Smooth muscle cell (in vitro differentiated cells): Measurements from ENCODE around the gene C5orf52. TPM values are rescaled to one million over a fixed set of nuclear protein-coding genes. Genes with fewer than 3 reads are reported as not detected.

Experiments used
- DNase-seq: peaks from one replicate; lab custom pipeline; 2025; ENCODE audit not compliant: unreplicated experiment; lab: John Stamatoyannopoulos, UW
- H2AFZ ChIP-seq: fragments of 200-600 bp; sonication (generic); 2 replicates; pipeline ENCODE4 v1.6.0; 2016; ENCODE audit warnings: antibody characterized with exemption, low read depth, mild to moderate bottlenecking
- H3F3A ChIP-seq: fragments of 200-600 bp; sonication (generic); 2 replicates; pipeline ENCODE4 v1.6.0; 2017; ENCODE audit warnings: antibody characterized with exemption, low read depth
- H3K27ac ChIP-seq: fragments of 200-600 bp; sonication (generic); 2 replicates; pipeline ENCODE4 v1.5.1; 2016; ENCODE audit warnings: low read depth, mild to moderate bottlenecking
- H3K27me3 ChIP-seq: fragments of 200-600 bp; sonication (generic); 2 replicates; pipeline ENCODE4 v1.6.1; 2016; ENCODE audit warnings: low read depth, mild to moderate bottlenecking
- H3K36me3 ChIP-seq: fragments of 200-600 bp; sonication (generic); 2 replicates; pipeline ENCODE4 v1.5.1; 2016; ENCODE audit warnings: low read depth
- H3K4me1 ChIP-seq: fragments of 200-600 bp; sonication (generic); 2 replicates; pipeline ENCODE4 v1.5.1; 2016; ENCODE audit warnings: low read depth
- H3K4me2 ChIP-seq: fragments of 200-600 bp; sonication (generic); 2 replicates; pipeline ENCODE4 v1.6.0; 2016; ENCODE audit warnings: mild to moderate bottlenecking
- H3K4me3 ChIP-seq: fragments of 200-600 bp; sonication (generic); 2 replicates; pipeline ENCODE4 v1.5.1; 2016; ENCODE audit warnings: mild to moderate bottlenecking
- H3K79me2 ChIP-seq: fragments of 200-600 bp; sonication (generic); 2 replicates; pipeline ENCODE4 v1.6.0; 2016; ENCODE audit warnings: low read depth, mild to moderate bottlenecking
- H3K9ac ChIP-seq: fragments of 200-600 bp; sonication (generic); 2 replicates; pipeline ENCODE4 v1.6.0; 2016; ENCODE audit warnings: low read depth
- H3K9me3 ChIP-seq: fragments of 200-600 bp; sonication (generic); replicated peaks from 2 replicates; pipeline ENCODE4 v1.5.1; 2016; ENCODE audit warnings: low read depth
- H4K20me1 ChIP-seq: fragments of 200-600 bp; sonication (generic); 2 replicates; pipeline ENCODE4 v1.6.0; 2016; ENCODE audit warnings: low read depth
- WGBS: methylation state at CpG from one replicate; pipeline ENCODE4 v1.1.7; 2016; ENCODE audit warnings: low lambda C conversion rate; 5-methylcytosine and 5-hydroxymethylcytosine counted together
- polyA plus RNA-seq: library from polyadenylated mRNA; unstranded; fragments of >200 nt; fragmentation: Nextera tagmentation; extraction: Ambion mirVana; gene quantifications from 2 replicates; pipeline ENCODE4 v1.2.1, GENCODE V29; 2016
- total RNA-seq: library from RNA; depleted of rRNA; stranded (reverse); fragments of >200 nt; gene quantifications from 2 replicates; pipeline ENCODE4 v1.2.3, GENCODE V29; 2014
- TF ChIP-seq, protein P1 (sequence below): fragments of 200-600 bp; sonication (generic); IDR thresholded peaks from 2 replicates; pipeline ENCODE4 v1.5.1; 2017; ENCODE audit warnings: borderline replicate concordance, mild to moderate bottlenecking, antibody characterized with exemption; ENCODE audit not compliant: insufficient read depth, poor library complexity, severe bottlenecking

C5orf52 gene
- total and polyA plus RNA-seq, 2 experiments from 2014 or later: not detected

DNA sequence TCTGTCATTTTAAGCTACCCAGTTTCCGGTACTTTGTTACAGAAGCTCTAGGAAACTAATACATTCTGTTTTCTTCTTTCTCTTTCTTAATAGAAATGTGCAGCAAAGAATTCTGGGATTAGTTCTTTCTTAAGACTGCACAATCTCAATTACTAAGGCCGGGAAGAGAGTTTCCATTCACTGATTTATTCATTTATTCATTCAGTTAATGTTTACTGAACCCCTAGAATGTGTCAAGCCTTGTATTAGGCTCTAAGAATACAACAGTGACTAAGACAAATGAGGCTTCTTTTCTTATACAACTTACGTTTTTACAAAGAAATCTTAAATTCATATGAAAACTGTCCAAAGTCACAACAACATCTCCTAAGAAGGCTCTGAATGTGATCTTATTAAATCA lies 32.4 kb downstream of the C5orf52 start:
- Histone ChIP-seq H3K4me3 (no peak overlapping the region), H3K27ac (no peak overlapping the region), H3K9me3 (no peaks in the 10 kb centered on the region), H3K4me1 (no peaks in the 10 kb centered on the region), H4K20me1 (no peaks in the 10 kb centered on the region), H2AFZ (no peak overlapping the region), H3K27me3 (no peaks in the 10 kb centered on the region), H3K9ac (no peak overlapping the region), H3K79me2 (no peaks in the 10 kb centered on the region), H3F3A (no peaks in the 10 kb centered on the region), H3K4me2 (no peak overlapping the region), H3K36me3 (no peaks in the 10 kb centered on the region)
- TF ChIP-seq, protein P1, sequence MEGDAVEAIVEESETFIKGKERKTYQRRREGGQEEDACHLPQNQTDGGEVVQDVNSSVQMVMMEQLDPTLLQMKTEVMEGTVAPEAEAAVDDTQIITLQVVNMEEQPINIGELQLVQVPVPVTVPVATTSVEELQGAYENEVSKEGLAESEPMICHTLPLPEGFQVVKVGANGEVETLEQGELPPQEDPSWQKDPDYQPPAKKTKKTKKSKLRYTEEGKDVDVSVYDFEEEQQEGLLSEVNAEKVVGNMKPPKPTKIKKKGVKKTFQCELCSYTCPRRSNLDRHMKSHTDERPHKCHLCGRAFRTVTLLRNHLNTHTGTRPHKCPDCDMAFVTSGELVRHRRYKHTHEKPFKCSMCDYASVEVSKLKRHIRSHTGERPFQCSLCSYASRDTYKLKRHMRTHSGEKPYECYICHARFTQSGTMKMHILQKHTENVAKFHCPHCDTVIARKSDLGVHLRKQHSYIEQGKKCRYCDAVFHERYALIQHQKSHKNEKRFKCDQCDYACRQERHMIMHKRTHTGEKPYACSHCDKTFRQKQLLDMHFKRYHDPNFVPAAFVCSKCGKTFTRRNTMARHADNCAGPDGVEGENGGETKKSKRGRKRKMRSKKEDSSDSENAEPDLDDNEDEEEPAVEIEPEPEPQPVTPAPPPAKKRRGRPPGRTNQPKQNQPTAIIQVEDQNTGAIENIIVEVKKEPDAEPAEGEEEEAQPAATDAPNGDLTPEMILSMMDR: no peak
- DNase-seq: no peak
- 96% methylated on average over 3 of the region's 3 CpGs for WGBS

DNA sequence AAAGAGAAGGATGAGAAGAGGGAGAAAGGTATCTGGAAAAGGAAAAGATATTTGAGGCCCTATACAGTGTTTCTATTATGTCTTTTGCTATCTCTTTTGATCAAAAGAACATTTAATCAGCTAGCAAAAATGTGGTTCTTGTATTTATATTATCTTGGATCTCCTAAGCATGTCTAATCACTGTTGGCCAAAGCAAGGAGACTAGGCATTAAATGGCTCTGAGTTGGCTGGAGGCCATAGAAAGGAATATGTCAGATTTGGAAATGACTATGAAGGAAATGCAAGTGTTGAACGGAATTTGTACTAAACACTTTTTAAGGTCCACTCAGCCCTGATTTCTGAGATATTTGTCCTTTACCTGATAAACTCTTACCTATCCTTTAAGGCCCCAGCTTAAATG lies 37.5 kb downstream of the C5orf52 start:
- no peaks in the 10 kb centered on the region for H3K79me2 ChIP-seq
- H3K4me1 ChIP-seq: no peaks in the 10 kb centered on the region
- no peak for DNase-seq
- no peaks in the 10 kb centered on the region for H3F3A ChIP-seq
- no peaks in the 10 kb centered on the region for H3K9me3 ChIP-seq
- H3K4me3 ChIP-seq: no peak overlapping the region
- H3K4me2 ChIP-seq: no peak overlapping the region
- no peaks in the 10 kb centered on the region for H3K36me3 ChIP-seq
- no peak overlapping the region for H3K9ac ChIP-seq
- no peak overlapping the region for H2AFZ ChIP-seq
- TF ChIP-seq, protein P1: no peak
- 81% methylated on average over 1 of the region's 1 CpG for WGBS
- no peaks in the 10 kb centered on the region for H3K27me3 ChIP-seq
- no peak overlapping the region for H3K27ac ChIP-seq
- no peaks in the 10 kb centered on the region for H4K20me1 ChIP-seq

DNA sequence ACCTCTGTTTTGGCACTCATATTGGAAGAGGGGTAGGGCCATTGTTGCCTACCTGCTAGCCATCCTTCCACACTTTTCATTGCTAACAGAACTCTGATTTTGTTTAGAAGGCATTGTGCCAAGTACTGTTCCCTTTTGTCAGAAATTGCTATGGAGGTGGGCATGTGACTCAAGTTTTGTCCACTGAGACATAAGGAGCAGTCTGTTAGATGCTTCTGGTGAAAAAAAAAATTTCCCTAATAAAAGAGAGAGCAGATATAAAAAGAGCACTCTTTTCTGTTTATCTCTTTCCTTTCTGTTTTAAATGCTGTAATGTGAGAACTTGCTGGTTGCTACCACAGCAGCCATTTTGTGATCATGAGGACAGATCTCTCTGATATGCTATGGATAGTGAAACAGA lies 38.0 kb downstream of the C5orf52 start:
- H3K4me2 ChIP-seq: no peak overlapping the region
- H3K9me3 ChIP-seq: no peaks in the 10 kb centered on the region
- no peaks in the 10 kb centered on the region for H4K20me1 ChIP-seq
- H3K36me3 ChIP-seq: no peaks in the 10 kb centered on the region
- H3K27ac ChIP-seq: no peak overlapping the region
- H3F3A ChIP-seq: no peaks in the 10 kb centered on the region
- no peaks in the 10 kb centered on the region for H3K79me2 ChIP-seq
- H3K4me1 ChIP-seq: no peaks in the 10 kb centered on the region
- H2AFZ ChIP-seq: no peak overlapping the region
- H3K27me3 ChIP-seq: no peaks in the 10 kb centered on the region
- DNase-seq: no peak
- no peak overlapping the region for H3K9ac ChIP-seq
- TF ChIP-seq, protein P1: no peak
- no peak overlapping the region for H3K4me3 ChIP-seq

DNA sequence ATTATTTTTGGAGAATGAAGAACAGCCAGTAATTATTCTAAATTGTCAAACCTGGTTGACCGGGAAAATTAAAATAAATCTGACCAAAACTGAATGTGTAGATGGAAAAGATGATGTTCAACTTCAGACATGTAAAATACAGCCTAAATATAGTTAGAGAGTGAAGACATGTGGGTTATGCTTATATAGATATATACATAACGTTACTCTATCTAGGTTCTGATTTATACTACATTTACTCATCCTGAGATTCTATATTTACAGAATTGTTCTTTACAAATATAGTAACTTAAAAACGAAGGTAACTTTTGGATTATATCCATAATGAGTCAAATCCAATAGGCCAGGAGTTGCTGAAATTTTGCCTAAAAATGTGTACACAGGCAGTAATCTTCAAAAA lies 39.1 kb downstream of the C5orf52 start:
- Histone ChIP-seq H3K9ac (no peak overlapping the region), H3K79me2 (no peaks in the 10 kb centered on the region), H2AFZ (no peak overlapping the region), H3K27me3 (no peaks in the 10 kb centered on the region), H3K27ac (no peak overlapping the region), H4K20me1 (no peaks in the 10 kb centered on the region), H3F3A (no peaks in the 10 kb centered on the region), H3K4me3 (no peak overlapping the region), H3K4me2 (no peak overlapping the region), H3K4me1 (no peaks in the 10 kb centered on the region), H3K9me3 (no peaks in the 10 kb centered on the region), H3K36me3 (no peaks in the 10 kb centered on the region)
- WGBS: 82% methylated on average over 3 of the region's 3 CpGs
- DNase-seq: no peak
- TF ChIP-seq, protein P1: no peak
